ENCODE measurements around the gene RBM33.
"Not testable (repeated sequence)": the region's sequence is repeated elsewhere in the genome, so short reads cannot be mapped to it uniquely, and the experiment has no call there.

DNA sequence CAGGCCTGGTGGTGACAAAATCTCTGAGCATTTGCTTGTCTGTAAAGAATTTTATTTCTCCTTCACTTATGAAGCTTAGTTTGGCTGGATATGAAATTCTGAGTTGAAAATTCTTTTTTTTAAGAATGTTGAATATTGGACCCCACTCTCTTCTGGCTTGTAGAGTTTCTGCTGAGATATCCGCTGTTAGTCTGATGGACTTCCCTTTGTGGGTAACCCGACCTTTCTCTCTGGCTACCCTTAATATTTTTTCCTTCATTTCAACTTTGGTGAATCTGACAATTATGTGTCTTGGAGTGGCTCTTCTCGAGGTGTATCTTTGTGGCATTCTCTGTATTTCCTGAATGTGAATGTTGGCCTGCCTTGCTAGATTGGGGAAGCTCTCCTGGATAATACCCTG is 46.2 kb downstream of the RBM33 start:
- TF ChIP-seq, protein P1, sequence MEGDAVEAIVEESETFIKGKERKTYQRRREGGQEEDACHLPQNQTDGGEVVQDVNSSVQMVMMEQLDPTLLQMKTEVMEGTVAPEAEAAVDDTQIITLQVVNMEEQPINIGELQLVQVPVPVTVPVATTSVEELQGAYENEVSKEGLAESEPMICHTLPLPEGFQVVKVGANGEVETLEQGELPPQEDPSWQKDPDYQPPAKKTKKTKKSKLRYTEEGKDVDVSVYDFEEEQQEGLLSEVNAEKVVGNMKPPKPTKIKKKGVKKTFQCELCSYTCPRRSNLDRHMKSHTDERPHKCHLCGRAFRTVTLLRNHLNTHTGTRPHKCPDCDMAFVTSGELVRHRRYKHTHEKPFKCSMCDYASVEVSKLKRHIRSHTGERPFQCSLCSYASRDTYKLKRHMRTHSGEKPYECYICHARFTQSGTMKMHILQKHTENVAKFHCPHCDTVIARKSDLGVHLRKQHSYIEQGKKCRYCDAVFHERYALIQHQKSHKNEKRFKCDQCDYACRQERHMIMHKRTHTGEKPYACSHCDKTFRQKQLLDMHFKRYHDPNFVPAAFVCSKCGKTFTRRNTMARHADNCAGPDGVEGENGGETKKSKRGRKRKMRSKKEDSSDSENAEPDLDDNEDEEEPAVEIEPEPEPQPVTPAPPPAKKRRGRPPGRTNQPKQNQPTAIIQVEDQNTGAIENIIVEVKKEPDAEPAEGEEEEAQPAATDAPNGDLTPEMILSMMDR (conservative IDR thresholded peaks at IDR 0.05): not testable (repeated sequence)
- not testable (repeated sequence) for TF ChIP-seq ZFX (IDR thresholded peaks at IDR 0.05)

Data from C4-2B (cell line).